Endothelial cell of umbilical vein (primary cell): ENCODE measurements around the gene EEF1E1. TPM values are rescaled to one million over a fixed set of nuclear protein-coding genes. Genes with fewer than 3 reads are reported as not detected.

Experiments
- BruUV-seq: library from RNA; stranded (reverse); fragments of 400-500 nt; replicated peaks from 2 replicates; lab custom pipeline; 2021; lab: Mats Ljungman, UMichigan
- CTCF ChIA-PET: fragments of 300-600, 350-600 bp; sonication (Branson Sonifier 250); formaldehyde crosslinking; loops from one replicate; lab custom pipeline; 2021; ENCODE audit warnings: antibody characterized with exemption, inconsistent platforms; lab: Charles Lee
- POLR2A ChIA-PET: fragments of 300-600, 350-600 bp; sonication (Branson Sonifier 250); formaldehyde crosslinking; loops from one replicate; lab custom pipeline; 2021; ENCODE audit warnings: antibody characterized with exemption, inconsistent platforms; lab: Charles Lee
- DNase-seq: peaks from one replicate; pipeline ENCODE4 v3.0.0-alpha.2; 2011; ENCODE audit warnings: low read depth, low spot score
- FAIRE-seq: peaks from 2 replicates; lab custom pipeline; 2011; peaks lifted over from hg19 to GRCh38; lab: Jason Lieb, UNC
- H2AFZ ChIP-seq: 2 replicates; pipeline ENCODE4 v1.6.0; 2012; ENCODE audit warnings: low read depth, low read length, control low read depth, inconsistent platforms
- H3K27ac ChIP-seq: 2 replicates; pipeline ENCODE4 v1.5.1; 2011; ENCODE audit warnings: low read depth, mild to moderate bottlenecking, control low read depth, low read length, moderate library complexity; ENCODE audit not compliant: insufficient read depth
- H3K27me3 ChIP-seq, 2 experiments: 2 replicates each; pipeline versions ENCODE4 v1.6.0 to v1.6.1; 2011; ENCODE audit warnings: low read length in 2 of 2, mixed read lengths in 1 of 2; ENCODE audit not compliant: control insufficient read depth in 2 of 2, insufficient read depth in 2 of 2
- H3K36me3 ChIP-seq, 2 experiments: 2 replicates in 1 of 2; 3 replicates in 1 of 2; pipeline ENCODE4 v1.5.1; 2011; ENCODE audit warnings: low read length in 2 of 2, mild to moderate bottlenecking in 1 of 2, moderate library complexity in 1 of 2; ENCODE audit not compliant: control insufficient read depth in 2 of 2, insufficient read depth in 2 of 2; ENCODE audit errors: extremely low read depth in 1 of 2
- H3K4me1 ChIP-seq: 3 replicates; pipeline ENCODE4 v1.5.1; 2011; ENCODE audit warnings: mild to moderate bottlenecking, low read length; ENCODE audit not compliant: control insufficient read depth, insufficient read depth; ENCODE audit errors: extremely low read depth
- H3K4me2 ChIP-seq: 2 replicates; pipeline ENCODE4 v1.6.1; 2011; ENCODE audit warnings: low read length, control low read depth, mixed read lengths; ENCODE audit not compliant: insufficient read depth
- H3K4me3 ChIP-seq, 3 experiments: fragments of 200-600 bp in 1 of 3; sonication (generic), shearing (Covaris generic) in 1 of 3; replicated peaks in 1 of 3; 2 replicates each; pipeline ENCODE4 v1.5.1; 2011 to 2016; ENCODE audit warnings: control low read depth in 3 of 3, low read length in 3 of 3, mild to moderate bottlenecking in 2 of 3, inconsistent platforms in 1 of 3, low read depth in 1 of 3, moderate library complexity in 1 of 3; ENCODE audit not compliant: insufficient read depth in 1 of 3
- H3K79me2 ChIP-seq: 2 replicates; pipeline ENCODE4 v1.6.0; 2012; ENCODE audit warnings: low read length, inconsistent platforms; ENCODE audit not compliant: control insufficient read depth, insufficient read depth
- H3K9ac ChIP-seq: replicated peaks from 2 replicates; pipeline ENCODE3; 2011; ENCODE audit warnings: low read length, control low read depth; ENCODE audit not compliant: insufficient read depth; ENCODE audit errors: extremely low read depth
- H3K9me1 ChIP-seq: replicated peaks from 3 replicates; pipeline ENCODE4 v1.6.0; 2011; ENCODE audit warnings: mild to moderate bottlenecking, low read length; ENCODE audit not compliant: control insufficient read depth, insufficient read depth; ENCODE audit errors: extremely low read depth
- H3K9me3 ChIP-seq: replicated peaks from 2 replicates; pipeline ENCODE4 v1.5.1; 2012; ENCODE audit warnings: low read length, inconsistent platforms; ENCODE audit not compliant: control insufficient read depth, insufficient read depth
- H4K20me1 ChIP-seq: replicated peaks from 2 replicates; pipeline ENCODE3; 2011; ENCODE audit warnings: mild to moderate bottlenecking, low read length; ENCODE audit not compliant: control insufficient read depth, insufficient read depth; ENCODE audit errors: extremely low read depth
- EZH2 ChIP-seq: IDR thresholded peaks from 2 replicates; pipeline ENCODE4 v1.6.1; 2012; ENCODE audit warnings: borderline replicate concordance, low read depth, mild to moderate bottlenecking, moderate library complexity, low read length, inconsistent platforms; ENCODE audit not compliant: severe bottlenecking
- FOS ChIP-seq: IDR thresholded peaks from 2 replicates; pipeline ENCODE4 v1.6.1; 2011; ENCODE audit warnings: mild to moderate bottlenecking, low read length, moderate library complexity, borderline replicate concordance; ENCODE audit not compliant: insufficient read depth
- GATA2 ChIP-seq: IDR thresholded peaks from 2 replicates; pipeline ENCODE4 v1.7.0; 2011; ENCODE audit warnings: low read depth, mild to moderate bottlenecking, moderate library complexity, mixed read lengths, low read length; ENCODE audit not compliant: insufficient read length, insufficient read depth
- JUN ChIP-seq: IDR thresholded peaks from 2 replicates; pipeline ENCODE4 v1.6.1; 2011; ENCODE audit warnings: borderline replicate concordance, low read depth; ENCODE audit not compliant: insufficient read length, insufficient read depth
- MYC ChIP-seq: IDR thresholded peaks from one replicate; pipeline ENCODE4 v1.6.1; 2011; ENCODE audit warnings: mild to moderate bottlenecking, low read depth, low read length
- POLR2A ChIP-seq: IDR thresholded peaks from 2 replicates; pipeline ENCODE4 v1.6.1; 2012; ENCODE audit warnings: low read depth, mild to moderate bottlenecking, control low read depth, low read length
- POLR2AphosphoS5 ChIP-seq: IDR thresholded peaks from 2 replicates; pipeline ENCODE4 v1.6.1; 2012; ENCODE audit warnings: low read depth, mild to moderate bottlenecking, control low read depth, low read length, moderate library complexity; ENCODE audit not compliant: insufficient read depth
- dilution Hi-C: fragments of 300-500 bp; cut with MboI; formaldehyde crosslinking; loops from one replicate; pipeline ENCODE4 v1.15.0; 2019; ENCODE audit warnings: low sequenced_read_pairs; ENCODE audit not compliant: extremely low pct_ligation_motif_present
- intact Hi-C: fragments of 100-400 bp; cut with micrococcal nuclease; formaldehyde crosslinking; loops from one replicate; pipeline ENCODE4 v1.10.0; 2022
- polyA plus RNA-seq, 4 experiments: library from polyadenylated mRNA; depleted of rRNA in 3 of 4; stranded (reverse) in 3 of 4; unstranded in 1 of 4; fragments of >200 nt; gene quantifications; 2 replicates each; pipeline versions ENCODE4 v1.2.1 to v1.2.3, GENCODE V29; 2011 to 2012; ENCODE audit warnings: missing spikeins in 1 of 4
- total RNA-seq: library from RNA; stranded (reverse); gene quantifications from 2 replicates; pipeline ENCODE4 v1.2.3, GENCODE V29; 2021
- TF ChIP-seq, protein P1 (sequence below), 2 donors: IDR thresholded peaks; 1 replicate in 1 of 2; 2 replicates in 1 of 2; pipeline ENCODE4 v1.5.1; 2011; ENCODE audit warnings: low read length in 2 of 2, mild to moderate bottlenecking in 2 of 2, moderate library complexity in 2 of 2, control low read depth in 1 of 2, inconsistent platforms in 1 of 2, low read depth in 1 of 2; ENCODE audit not compliant: insufficient read depth in 1 of 2; ENCODE audit errors: extremely low read depth in 1 of 2
- TF ChIP-seq, protein P2 (sequence below): IDR thresholded peaks from 2 replicates; pipeline ENCODE4 v1.6.1; 2011; ENCODE audit not compliant: insufficient read depth, insufficient read length

EEF1E1 gene
- total and polyA plus RNA-seq, 2 donors (not counting 3 experiments of a cell fraction or from before 2014, with no cell fraction given) = 53.8 to 58.1 TPM

DNA sequence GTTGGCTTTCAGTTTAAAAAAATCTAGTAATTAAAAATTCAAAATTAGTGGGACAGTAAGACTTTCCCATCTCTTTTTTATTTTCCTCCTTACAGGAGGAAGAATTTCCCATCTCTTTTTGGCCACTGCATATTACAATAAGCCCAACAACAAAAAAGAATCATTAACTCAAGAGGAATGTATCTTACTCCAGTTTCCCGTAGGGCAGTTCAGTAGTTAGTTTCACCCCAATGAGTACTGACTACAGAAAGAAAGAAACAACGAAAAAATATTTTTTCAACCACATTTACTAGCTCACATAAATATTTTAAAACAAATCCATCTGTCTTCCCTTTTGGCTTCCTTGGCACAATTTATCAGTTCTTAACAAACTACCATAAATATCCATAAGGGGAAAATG is 23.2 kb downstream of the EEF1E1 start:
- POLR2A ChIA-PET = interaction anchor here (0.6 kb wide), 1 partner anchor 23 kb away, joined by 3 read pairs; the partner anchor contains the start of gene EEF1E1

DNA sequence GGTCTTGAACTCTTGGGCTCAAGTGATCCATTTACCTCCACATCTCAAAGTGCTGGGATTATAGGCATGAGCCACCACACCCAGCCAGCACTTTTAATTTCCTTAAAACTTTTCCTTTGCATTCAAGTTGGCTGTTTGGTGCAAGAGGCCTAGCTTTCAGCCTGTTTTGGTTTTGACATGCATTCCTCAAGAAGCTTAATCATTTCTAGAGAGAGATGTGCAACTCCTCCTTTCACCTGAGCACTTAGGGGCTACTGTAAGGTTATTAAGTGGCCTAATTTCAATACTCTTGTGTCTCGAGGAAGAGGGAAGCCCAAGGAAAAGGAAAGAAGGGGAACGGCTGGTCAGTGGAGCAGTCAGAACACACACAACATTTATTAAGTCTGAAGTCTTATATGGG is 24.4 kb downstream of the EEF1E1 start:
- FAIRE-seq = no peak
- intact Hi-C loops = no loop called here
- ChIA-PET CTCF (no interaction called here), POLR2A (no interaction called here)
- H3K4me2 ChIP-seq = no peak overlapping the region
- H3K27ac ChIP-seq = no peak overlapping the region
- peaks cover 37% of the 10 kb centered on the region for H3K4me1 ChIP-seq
- peaks cover 19% of the 10 kb centered on the region for H3K79me2 ChIP-seq
- DNase-seq = no peak
- no peaks in the 10 kb centered on the region for H3K9me1 ChIP-seq
- H2AFZ ChIP-seq = no peak overlapping the region
- H3K9ac ChIP-seq = no peak overlapping the region
- no peaks in the 10 kb centered on the region for H3K9me3 ChIP-seq
- no peaks in the 10 kb centered on the region for H4K20me1 ChIP-seq
- TF ChIP-seq POLR2AphosphoS5 = no peak
- no peak for TF ChIP-seq JUN
- no peak for TF ChIP-seq FOS
- TF ChIP-seq, protein P1, sequence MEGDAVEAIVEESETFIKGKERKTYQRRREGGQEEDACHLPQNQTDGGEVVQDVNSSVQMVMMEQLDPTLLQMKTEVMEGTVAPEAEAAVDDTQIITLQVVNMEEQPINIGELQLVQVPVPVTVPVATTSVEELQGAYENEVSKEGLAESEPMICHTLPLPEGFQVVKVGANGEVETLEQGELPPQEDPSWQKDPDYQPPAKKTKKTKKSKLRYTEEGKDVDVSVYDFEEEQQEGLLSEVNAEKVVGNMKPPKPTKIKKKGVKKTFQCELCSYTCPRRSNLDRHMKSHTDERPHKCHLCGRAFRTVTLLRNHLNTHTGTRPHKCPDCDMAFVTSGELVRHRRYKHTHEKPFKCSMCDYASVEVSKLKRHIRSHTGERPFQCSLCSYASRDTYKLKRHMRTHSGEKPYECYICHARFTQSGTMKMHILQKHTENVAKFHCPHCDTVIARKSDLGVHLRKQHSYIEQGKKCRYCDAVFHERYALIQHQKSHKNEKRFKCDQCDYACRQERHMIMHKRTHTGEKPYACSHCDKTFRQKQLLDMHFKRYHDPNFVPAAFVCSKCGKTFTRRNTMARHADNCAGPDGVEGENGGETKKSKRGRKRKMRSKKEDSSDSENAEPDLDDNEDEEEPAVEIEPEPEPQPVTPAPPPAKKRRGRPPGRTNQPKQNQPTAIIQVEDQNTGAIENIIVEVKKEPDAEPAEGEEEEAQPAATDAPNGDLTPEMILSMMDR (IDR thresholded peaks at IDR 0.05; ENCODE audit: extremely low read depth in 1 of 2, insufficient read depth in 1 of 2, low read depth in 1 of 2, low read length in 2 of 2) = no peak
- no peak for TF ChIP-seq GATA2
- TF ChIP-seq, protein P2, sequence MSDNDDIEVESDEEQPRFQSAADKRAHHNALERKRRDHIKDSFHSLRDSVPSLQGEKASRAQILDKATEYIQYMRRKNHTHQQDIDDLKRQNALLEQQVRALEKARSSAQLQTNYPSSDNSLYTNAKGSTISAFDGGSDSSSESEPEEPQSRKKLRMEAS = no peak
- no peak for TF ChIP-seq MYC
- no peak for TF ChIP-seq EZH2
- TF ChIP-seq POLR2A = no peak
- no TSS peak for BruUV-seq
- no peak overlapping the region for H3K4me3 ChIP-seq
- dilution Hi-C loops = no loop called here
- H3K36me3 ChIP-seq = no peaks in the 10 kb centered on the region
- H3K27me3 ChIP-seq = no peaks in the 10 kb centered on the region

More for the DNA sequence above, 23.2 kb downstream of the EEF1E1 start:
- no peak overlapping the region for H3K27ac ChIP-seq
- H3K9me3 ChIP-seq = no peaks in the 10 kb centered on the region
- BruUV-seq = no TSS peak
- no peak overlapping the region for H3K4me3 ChIP-seq
- peaks cover 19% of the 10 kb centered on the region for H3K79me2 ChIP-seq
- FAIRE-seq = no peak
- H3K4me1 ChIP-seq = peaks cover 43% of the 10 kb centered on the region
- DNase-seq = no peak
- dilution Hi-C loops (no loop called here), intact Hi-C loops (no loop called here)
- CTCF ChIA-PET = interaction anchor here (1.8 kb wide), 1 partner anchor 15 kb away, joined by 7 read pairs; the partner anchor contains the start of gene BLOC1S5
- no peaks in the 10 kb centered on the region for H3K36me3 ChIP-seq
- H4K20me1 ChIP-seq = no peaks in the 10 kb centered on the region
- no peak overlapping the region for H2AFZ ChIP-seq
- no peaks in the 10 kb centered on the region for H3K9me1 ChIP-seq
- H3K9ac ChIP-seq = no peak overlapping the region
- H3K4me2 ChIP-seq = no peak overlapping the region
- no peaks in the 10 kb centered on the region for H3K27me3 ChIP-seq
- TF ChIP-seq, protein P1 (IDR thresholded peaks at IDR 0.05; ENCODE audit: extremely low read depth in 1 of 2, insufficient read depth in 1 of 2, low read depth in 1 of 2, low read length in 2 of 2) = no peak
- no peak for TF ChIP-seq POLR2AphosphoS5
- no peak for TF ChIP-seq EZH2
- TF ChIP-seq FOS = no peak
- no peak for TF ChIP-seq JUN
- TF ChIP-seq MYC = no peak
- TF ChIP-seq POLR2A = no peak
